ENCODE measurements around the gene RAB3D.
"Not testable (repeated sequence)": the region's sequence is repeated elsewhere in the genome, so short reads cannot be mapped to it uniquely, and the experiment has no call there.

The RAB3D gene

DNA sequence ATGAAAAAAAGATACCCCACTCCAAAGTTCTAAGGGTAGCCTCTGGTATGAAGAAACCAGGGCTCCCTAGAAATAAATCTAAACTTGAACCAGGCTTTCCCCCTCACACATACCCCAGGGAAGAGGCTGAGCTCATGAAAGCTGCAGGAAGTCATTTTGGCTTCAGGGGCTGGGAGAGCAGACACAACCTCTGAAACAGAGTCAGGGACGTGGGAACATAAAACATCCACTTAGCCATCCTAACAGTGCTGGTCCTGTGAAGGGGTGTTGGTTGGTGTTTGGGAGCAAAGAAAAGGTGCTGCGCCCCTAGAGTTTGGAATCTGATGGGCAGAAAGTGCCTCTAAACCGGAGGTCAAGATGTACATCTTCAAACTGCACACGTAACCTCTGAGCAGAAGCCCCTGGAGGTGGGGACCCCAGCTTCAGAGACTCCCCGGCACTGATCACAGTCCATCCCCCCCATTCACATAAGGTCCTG lies 15.8 kb downstream of the RAB3D start:
- Histone ChIP-seq H3K27me3 (ENCODE audit: control insufficient read depth, insufficient read depth, low read length, poor library complexity, severe bottlenecking) (no peaks in the 10 kb centered on the region), H3K4me1 (ENCODE audit: control insufficient read depth, insufficient read depth, low read length) (no peaks in the 10 kb centered on the region), H3K36me3 (ENCODE audit: control insufficient read depth, insufficient read depth, low read length) (no peaks in the 10 kb centered on the region), H3K9me3 (ENCODE audit: control insufficient read depth, low read length) (no peaks in the 10 kb centered on the region), H3K27ac (ENCODE audit: insufficient read depth, low read depth, low read length, poor library complexity, severe bottlenecking) (no peak overlapping the region), H3K4me3 (ENCODE audit: insufficient read depth, low read depth, low read length) (no peak overlapping the region)
- WGBS, 2 experiments: 87 to 91% methylated on average over 4 to 5 of the region's 5 CpGs

GRCh38 chr19:11322269-11323024 lies 17.0 kb downstream of the RAB3D start:
- Histone ChIP-seq H3K9me3 (ENCODE audit: control insufficient read depth, low read length) (no peaks in the 10 kb centered on the region), H3K27me3 (ENCODE audit: control insufficient read depth, insufficient read depth, low read length, poor library complexity, severe bottlenecking) (no peaks in the 10 kb centered on the region), H3K4me3 (ENCODE audit: insufficient read depth, low read depth, low read length) (no peak overlapping the region), H3K4me1 (ENCODE audit: control insufficient read depth, insufficient read depth, low read length) (no peaks in the 10 kb centered on the region), H3K36me3 (ENCODE audit: control insufficient read depth, insufficient read depth, low read length) (no peaks in the 10 kb centered on the region), H3K27ac (ENCODE audit: insufficient read depth, low read depth, low read length, poor library complexity, severe bottlenecking) (no peak overlapping the region)
- WGBS, 2 experiments: 74 to 79% methylated on average over 6 to 7 of the region's 7 CpGs

GRCh38 chr19:11321191-11322126 lies 18.0 kb downstream of the RAB3D start:
- Histone ChIP-seq H3K9me3 (ENCODE audit: control insufficient read depth, low read length) (no peaks in the 10 kb centered on the region), H3K4me1 (ENCODE audit: control insufficient read depth, insufficient read depth, low read length) (no peaks in the 10 kb centered on the region), H3K36me3 (ENCODE audit: control insufficient read depth, insufficient read depth, low read length) (no peaks in the 10 kb centered on the region), H3K4me3 (ENCODE audit: insufficient read depth, low read depth, low read length) (no peak overlapping the region), H3K27me3 (ENCODE audit: control insufficient read depth, insufficient read depth, low read length, poor library complexity, severe bottlenecking) (no peaks in the 10 kb centered on the region), H3K27ac (ENCODE audit: insufficient read depth, low read depth, low read length, poor library complexity, severe bottlenecking) (no peak overlapping the region)
- 87 to 90% methylated on average over 14 of the region's 14 CpGs for WGBS, 2 experiments

DNA sequence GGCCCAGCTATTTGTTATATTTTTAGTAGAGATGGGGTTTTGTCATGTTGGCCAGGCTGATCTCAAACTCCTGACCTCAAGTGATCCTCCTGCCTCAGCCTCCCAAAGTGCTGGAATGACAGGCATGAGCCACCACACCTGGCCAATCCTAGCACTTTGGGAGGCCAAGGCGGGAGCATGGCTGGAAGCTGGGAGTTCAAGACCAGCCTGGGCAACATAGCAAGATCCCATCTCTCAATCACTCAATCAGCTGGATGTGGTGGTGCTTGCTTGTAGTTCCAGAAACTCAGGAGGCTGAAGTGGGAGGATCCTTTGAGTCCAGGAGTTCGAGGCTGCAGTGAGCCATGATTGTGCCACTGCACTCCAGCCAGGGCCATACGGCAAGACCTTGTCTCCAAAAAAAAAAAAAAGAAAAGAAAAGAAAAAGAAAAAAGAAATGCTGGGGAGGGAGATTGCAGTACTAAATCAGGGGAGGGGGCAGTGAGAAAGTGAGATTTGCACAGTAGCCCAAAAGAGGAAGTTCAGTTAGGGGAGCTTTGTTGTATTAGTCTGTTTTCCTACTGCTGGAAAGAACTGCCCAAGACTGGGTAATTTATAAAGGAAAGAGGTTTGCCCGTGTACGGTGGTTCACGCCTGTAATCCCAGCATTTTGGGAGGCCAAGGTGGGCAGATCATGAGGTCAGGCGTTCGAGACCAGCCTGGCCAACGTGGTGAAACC lies 19.0 kb downstream of the RAB3D start:
- H3K27me3 ChIP-seq (ENCODE audit: control insufficient read depth, insufficient read depth, low read length, poor library complexity, severe bottlenecking); H3K27ac ChIP-seq (ENCODE audit: insufficient read depth, low read depth, low read length, poor library complexity, severe bottlenecking); H3K9me3 ChIP-seq (ENCODE audit: control insufficient read depth, low read length); H3K4me1 ChIP-seq (ENCODE audit: control insufficient read depth, insufficient read depth, low read length); H3K36me3 ChIP-seq (ENCODE audit: control insufficient read depth, insufficient read depth, low read length); H3K4me3 ChIP-seq (ENCODE audit: insufficient read depth, low read depth, low read length): not testable (repeated sequence)
- 90 to 95% methylated on average over 9 of the region's 9 CpGs for WGBS, 2 experiments

DNA sequence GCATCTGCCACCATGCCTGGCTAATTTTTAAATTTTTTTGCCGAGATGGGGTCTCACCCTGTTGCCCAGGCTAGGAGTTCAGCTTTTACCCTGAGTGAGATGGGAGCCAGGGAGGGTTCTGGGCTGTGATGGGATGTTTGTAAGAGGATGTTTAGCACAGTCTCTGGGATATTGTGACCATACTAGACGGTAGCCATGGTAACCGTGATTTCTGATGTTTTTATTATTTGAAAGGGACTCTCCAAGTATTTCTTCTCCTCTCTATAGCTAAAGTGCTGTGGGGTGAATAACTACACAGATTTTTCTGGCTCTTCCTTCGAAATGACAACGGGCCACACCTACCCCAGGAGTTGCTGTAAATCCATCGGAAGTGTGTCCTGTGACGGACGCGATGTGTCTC lies 33.1 kb downstream of the RAB3D start:
- no peaks in the 10 kb centered on the region for H3K4me1 ChIP-seq (ENCODE audit: control insufficient read depth, insufficient read depth, low read length)
- H3K27ac ChIP-seq (ENCODE audit: insufficient read depth, low read depth, low read length, poor library complexity, severe bottlenecking): no peak overlapping the region
- no peaks in the 10 kb centered on the region for H3K36me3 ChIP-seq (ENCODE audit: control insufficient read depth, insufficient read depth, low read length)
- H3K27me3 ChIP-seq (ENCODE audit: control insufficient read depth, insufficient read depth, low read length, poor library complexity, severe bottlenecking): no peaks in the 10 kb centered on the region
- H3K4me3 ChIP-seq (ENCODE audit: insufficient read depth, low read depth, low read length): no peak overlapping the region
- WGBS, 2 experiments: 93 to 94% methylated on average over 9 of the region's 9 CpGs
- H3K9me3 ChIP-seq (ENCODE audit: control insufficient read depth, low read length): no peaks in the 10 kb centered on the region

- no peak overlapping the region for H3K27ac ChIP-seq (ENCODE audit: insufficient read depth, low read depth, low read length, poor library complexity, severe bottlenecking)
- no peaks in the 10 kb centered on the region for H3K27me3 ChIP-seq (ENCODE audit: control insufficient read depth, insufficient read depth, low read length, poor library complexity, severe bottlenecking)
- H3K4me1 ChIP-seq (ENCODE audit: control insufficient read depth, insufficient read depth, low read length): no peaks in the 10 kb centered on the region
- H3K9me3 ChIP-seq (ENCODE audit: control insufficient read depth, low read length): no peaks in the 10 kb centered on the region
- WGBS, 2 experiments: 93 to 94% methylated on average over 5 of the region's 5 CpGs
- no peaks in the 10 kb centered on the region for H3K36me3 ChIP-seq (ENCODE audit: control insufficient read depth, insufficient read depth, low read length)
- H3K4me3 ChIP-seq (ENCODE audit: insufficient read depth, low read depth, low read length): no peak overlapping the region
Measured at GRCh38 chr19:11304936-11305335, 34.5 kb downstream of the RAB3D start.

GRCh38 chr19:11300811-11301120 lies 38.7 kb downstream of the RAB3D start:
- WGBS, 2 experiments: 90 to 91% methylated on average over 11 of the region's 11 CpGs
- H3K9me3 ChIP-seq (ENCODE audit: control insufficient read depth, low read length): no peaks in the 10 kb centered on the region
- no peak overlapping the region for H3K27ac ChIP-seq (ENCODE audit: insufficient read depth, low read depth, low read length, poor library complexity, severe bottlenecking)
- H3K27me3 ChIP-seq (ENCODE audit: control insufficient read depth, insufficient read depth, low read length, poor library complexity, severe bottlenecking): no peaks in the 10 kb centered on the region
- no peak overlapping the region for H3K4me3 ChIP-seq (ENCODE audit: insufficient read depth, low read depth, low read length)
- no peaks in the 10 kb centered on the region for H3K4me1 ChIP-seq (ENCODE audit: control insufficient read depth, insufficient read depth, low read length)
- no peaks in the 10 kb centered on the region for H3K36me3 ChIP-seq (ENCODE audit: control insufficient read depth, insufficient read depth, low read length)

DNA sequence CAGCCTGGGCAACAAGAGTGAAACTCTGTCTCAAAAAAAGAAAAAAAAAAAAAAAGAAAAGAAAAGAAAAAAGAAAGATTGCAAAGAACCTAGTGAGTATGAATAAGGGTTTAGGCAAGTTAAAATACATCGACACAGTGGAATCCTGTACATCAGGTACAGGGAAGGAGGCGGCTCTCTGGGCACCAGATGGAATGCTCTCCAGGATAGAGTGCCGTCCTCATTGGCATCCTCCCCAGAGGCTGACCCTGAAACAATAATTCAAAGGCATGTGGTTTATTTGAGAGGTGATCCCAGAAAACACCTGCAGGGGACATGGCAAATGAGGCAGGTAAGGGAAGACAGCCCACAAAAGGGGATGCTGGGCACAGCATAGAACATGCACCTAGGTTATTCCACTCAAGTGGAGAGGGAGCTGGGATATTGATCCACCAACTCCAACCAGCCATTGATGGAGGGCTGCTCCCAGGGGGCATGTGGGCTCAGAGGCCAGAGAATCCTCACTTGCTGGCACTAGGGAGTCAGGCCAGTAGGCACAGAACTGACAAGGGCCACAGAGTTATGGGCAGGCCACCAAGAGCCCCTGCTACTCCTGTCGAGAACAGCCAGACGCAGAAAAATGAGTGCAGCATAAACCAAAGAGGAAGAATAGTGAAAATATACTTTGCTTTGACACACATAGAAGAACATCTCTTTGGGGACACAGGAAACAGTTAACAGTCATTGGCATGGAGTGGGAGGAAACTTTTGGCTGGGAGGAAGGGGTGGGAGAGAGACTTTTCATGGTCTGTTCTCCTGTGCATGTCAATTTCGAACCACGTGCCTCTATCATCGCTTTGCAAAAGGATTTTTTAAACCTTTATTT lies 39.3 kb downstream of the RAB3D start:
- H3K27me3 ChIP-seq (ENCODE audit: control insufficient read depth, insufficient read depth, low read length, poor library complexity, severe bottlenecking): no peaks in the 10 kb centered on the region
- no peak overlapping the region for H3K4me3 ChIP-seq (ENCODE audit: insufficient read depth, low read depth, low read length)
- H3K9me3 ChIP-seq (ENCODE audit: control insufficient read depth, low read length): no peaks in the 10 kb centered on the region
- H3K4me1 ChIP-seq (ENCODE audit: control insufficient read depth, insufficient read depth, low read length): no peaks in the 10 kb centered on the region
- 95% methylated on average over 7 to 8 of the region's 8 CpGs for WGBS, 2 experiments
- no peaks in the 10 kb centered on the region for H3K36me3 ChIP-seq (ENCODE audit: control insufficient read depth, insufficient read depth, low read length)
- no peak overlapping the region for H3K27ac ChIP-seq (ENCODE audit: insufficient read depth, low read depth, low read length, poor library complexity, severe bottlenecking)

DNA sequence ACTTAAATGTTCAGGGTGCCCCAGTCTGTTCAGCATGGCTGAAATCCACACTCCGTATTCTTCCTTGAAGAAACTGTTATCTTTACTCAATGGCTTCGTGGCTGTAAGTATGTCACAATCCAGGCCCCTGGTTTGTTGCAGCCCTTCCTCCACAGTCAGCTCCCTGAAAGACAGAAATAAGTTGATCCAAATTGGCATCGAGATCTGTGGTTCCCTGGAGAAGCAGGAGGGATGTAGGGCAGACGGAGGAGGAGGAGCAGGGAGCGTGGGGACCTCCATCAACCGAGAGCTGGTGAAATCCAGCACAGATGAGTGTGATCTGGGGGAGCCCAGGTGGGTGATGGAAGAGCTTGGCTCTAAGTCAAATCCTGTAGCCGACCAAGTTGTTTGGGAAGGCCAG lies 43.2 kb downstream of the RAB3D start:
- H3K36me3 ChIP-seq (ENCODE audit: control insufficient read depth, insufficient read depth, low read length): no peaks in the 10 kb centered on the region
- H3K9me3 ChIP-seq (ENCODE audit: control insufficient read depth, low read length): no peaks in the 10 kb centered on the region
- H3K4me3 ChIP-seq (ENCODE audit: insufficient read depth, low read depth, low read length): no peak overlapping the region
- no peaks in the 10 kb centered on the region for H3K27me3 ChIP-seq (ENCODE audit: control insufficient read depth, insufficient read depth, low read length, poor library complexity, severe bottlenecking)
- WGBS, 2 experiments: 86 to 89% methylated on average over 7 of the region's 7 CpGs
- peaks cover 3% of the 10 kb centered on the region for H3K4me1 ChIP-seq (ENCODE audit: control insufficient read depth, insufficient read depth, low read length)
- no peak overlapping the region for H3K27ac ChIP-seq (ENCODE audit: insufficient read depth, low read depth, low read length, poor library complexity, severe bottlenecking)
